GM12878 (cell line): ENCODE measurements around the gene RRAGD. TPM values are rescaled to one million over a fixed set of nuclear protein-coding genes. Genes with fewer than 3 reads are reported as not detected.

ENCODE experiments used
- CBX5 ChIP-seq: sonication (generic); IDR thresholded peaks from 2 replicates; pipeline ENCODE4 v1.6.1; 2016; ENCODE audit warnings: low read depth, moderate library complexity, mild to moderate bottlenecking, inconsistent platforms
- ESRRA ChIP-seq: IDR thresholded peaks from 2 replicates; pipeline ENCODE4 v1.6.1; 2012; ENCODE audit warnings: mild to moderate bottlenecking, low read length, improper control_type of control experiment
- FOXK2 ChIP-seq: fragments of 450-650 bp; IDR thresholded peaks from 2 replicates; pipeline ENCODE4 v1.6.1; 2017; ENCODE audit warnings: mild to moderate bottlenecking, moderate library complexity
- IKZF2 ChIP-seq, 2 experiments: fragments of 450-650 bp; IDR thresholded peaks; 2 replicates each; pipeline ENCODE4 v1.6.1; 2017; ENCODE audit warnings: mild to moderate bottlenecking in 2 of 2, moderate library complexity in 2 of 2
- LARP7 ChIP-seq: fragments of 450-650 bp; IDR thresholded peaks from 2 replicates; pipeline ENCODE4 v1.6.1; 2017; ENCODE audit warnings: mild to moderate bottlenecking
- MTA3 ChIP-seq: IDR thresholded peaks from 2 replicates; pipeline ENCODE4 v1.6.1; 2012; ENCODE audit warnings: low read length, inconsistent platforms, borderline replicate concordance
- NFYA ChIP-seq: IDR thresholded peaks from 2 replicates; pipeline ENCODE4 v1.6.1; 2011; ENCODE audit warnings: low read depth, mild to moderate bottlenecking, low read length, improper control_type of control experiment, borderline replicate concordance
- NR2C2 ChIP-seq: IDR thresholded peaks from 2 replicates; pipeline ENCODE4 v1.6.1; 2011; ENCODE audit warnings: borderline replicate concordance, low read depth; ENCODE audit not compliant: control insufficient read depth, insufficient read length
- NR2F1 ChIP-seq: fragments of 450-650 bp; conservative IDR thresholded peaks from 2 replicates; pipeline ENCODE4 v1.6.1; 2017; ENCODE audit warnings: mild to moderate bottlenecking
- PKNOX1 ChIP-seq: fragments of 450-650 bp; IDR thresholded peaks from 2 replicates; pipeline ENCODE4 v1.6.1; 2016; ENCODE audit warnings: mild to moderate bottlenecking
- RB1 ChIP-seq: fragments of 450-650 bp; formaldehyde crosslinking; IDR thresholded peaks from 2 replicates; pipeline ENCODE4 v1.6.1; 2017; ENCODE audit warnings: mild to moderate bottlenecking, borderline replicate concordance
- RBBP5 ChIP-seq: fragments of 200-600 bp; sonication (generic); conservative IDR thresholded peaks from 2 replicates; pipeline ENCODE4 v1.6.1; 2016
- RFX5 ChIP-seq: IDR thresholded peaks from 2 replicates; pipeline ENCODE4 v1.6.1; 2011; ENCODE audit warnings: low read depth, low read length, improper control_type of control experiment
- RUNX3 ChIP-seq: IDR thresholded peaks from 2 replicates; pipeline ENCODE4 v1.6.1; 2012; ENCODE audit warnings: low read length, inconsistent platforms
- SIX5 ChIP-seq: IDR thresholded peaks from 2 replicates; pipeline ENCODE4 v1.6.1; 2011; ENCODE audit warnings: mild to moderate bottlenecking, low read depth, low read length, moderate library complexity; ENCODE audit not compliant: severe bottlenecking
- SMAD1 ChIP-seq: fragments of 450-650 bp; IDR thresholded peaks from 2 replicates; pipeline ENCODE4 v1.6.1; 2018; ENCODE audit warnings: mild to moderate bottlenecking, low read depth; ENCODE audit not compliant: partially characterized antibody
- SP1 ChIP-seq: IDR thresholded peaks from one replicate; pipeline ENCODE4 v1.6.1; 2011; ENCODE audit warnings: low read depth, low read length
- ZNF207 ChIP-seq: fragments of 450-650 bp; IDR thresholded peaks from 2 replicates; pipeline ENCODE4 v1.6.1; 2014; ENCODE audit warnings: antibody characterized with exemption, mild to moderate bottlenecking, borderline replicate concordance
- ZNF217 ChIP-seq: fragments of 450-650 bp; IDR thresholded peaks from 2 replicates; pipeline ENCODE4 v1.6.1; 2017; ENCODE audit warnings: antibody characterized with exemption, mild to moderate bottlenecking
- ZSCAN29 ChIP-seq: fragments of 450-650 bp; IDR thresholded peaks from 2 replicates; pipeline ENCODE4 v1.6.1; 2017; ENCODE audit warnings: mild to moderate bottlenecking, moderate library complexity
- polyA plus RNA-seq, 11 experiments: library from polyadenylated mRNA; depleted of rRNA in 4 of 11; unstranded in 6 of 11; stranded (reverse) in 5 of 11; fragments of >200 nt; fragmentation: Nextera tagmentation in 4 of 11; fragmentation: Illumina TruSeq in 1 of 11; extraction: Ambion mirVana in 4 of 11; extraction: Trizol in 1 of 11; gene quantifications; 1 replicate in 1 of 11; 2 replicates in 10 of 11; pipeline versions ENCODE4 v1.2.1 to v1.2.3, GENCODE V29; 2011 to 2016; ENCODE audit warnings: inconsistent platforms in 2 of 11, missing spikeins in 2 of 11, low read depth in 1 of 11
- total RNA-seq, 4 experiments: library from RNA; depleted of rRNA in 3 of 4; stranded (reverse); fragments of >200 nt in 3 of 4; fragmentation: Illumina TruSeq in 1 of 4; extraction: Trizol in 1 of 4; gene quantifications; 2 replicates each; pipeline versions ENCODE4 v1.2.1 to v1.2.3, GENCODE V29; 2013 to 2021
- TF ChIP-seq, protein P1 (sequence below): fragments of 450-650 bp; conservative IDR thresholded peaks from 2 replicates; pipeline ENCODE4 v1.6.1; 2017; ENCODE audit warnings: mild to moderate bottlenecking, moderate library complexity
- TF ChIP-seq, protein P2 (sequence below): fragments of 450-650 bp; IDR thresholded peaks from 2 replicates; pipeline ENCODE4 v1.6.1; 2016; ENCODE audit warnings: mild to moderate bottlenecking
- TF ChIP-seq, protein P3 (sequence below): fragments of 450-650 bp; IDR thresholded peaks from 2 replicates; pipeline ENCODE4 v1.6.1; 2017; ENCODE audit warnings: mild to moderate bottlenecking, low read depth, inconsistent platforms; ENCODE audit not compliant: poor library complexity, severe bottlenecking

RRAGD gene
- total and polyA plus RNA-seq, 10 of the 15 experiments (the other 5 are each of a cell fraction or from before 2014, with no cell fraction given) = 4.6 to 17.4 (median 8.5) TPM

- no peak for TF ChIP-seq FOXK2
- 0 out of 2 replicates have a peak, but pooled peaks have one; percentile 31 for TF ChIP-seq ZSCAN29
- TF ChIP-seq SP1 = no peak
- no peak for TF ChIP-seq SIX5
- peak; percentile 88 for TF ChIP-seq NR2F1
- 0 out of 2 replicates have a peak, but pooled peaks have one; percentile 34 for TF ChIP-seq ZNF217
- no peak for TF ChIP-seq CBX5
- TF ChIP-seq, protein P1, sequence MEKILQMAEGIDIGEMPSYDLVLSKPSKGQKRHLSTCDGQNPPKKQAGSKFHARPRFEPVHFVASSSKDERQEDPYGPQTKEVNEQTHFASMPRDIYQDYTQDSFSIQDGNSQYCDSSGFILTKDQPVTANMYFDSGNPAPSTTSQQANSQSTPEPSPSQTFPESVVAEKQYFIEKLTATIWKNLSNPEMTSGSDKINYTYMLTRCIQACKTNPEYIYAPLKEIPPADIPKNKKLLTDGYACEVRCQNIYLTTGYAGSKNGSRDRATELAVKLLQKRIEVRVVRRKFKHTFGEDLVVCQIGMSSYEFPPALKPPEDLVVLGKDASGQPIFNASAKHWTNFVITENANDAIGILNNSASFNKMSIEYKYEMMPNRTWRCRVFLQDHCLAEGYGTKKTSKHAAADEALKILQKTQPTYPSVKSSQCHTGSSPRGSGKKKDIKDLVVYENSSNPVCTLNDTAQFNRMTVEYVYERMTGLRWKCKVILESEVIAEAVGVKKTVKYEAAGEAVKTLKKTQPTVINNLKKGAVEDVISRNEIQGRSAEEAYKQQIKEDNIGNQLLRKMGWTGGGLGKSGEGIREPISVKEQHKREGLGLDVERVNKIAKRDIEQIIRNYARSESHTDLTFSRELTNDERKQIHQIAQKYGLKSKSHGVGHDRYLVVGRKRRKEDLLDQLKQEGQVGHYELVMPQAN = peak; percentile 65; the same call in 1 of the 2 replicates
- TF ChIP-seq, protein P2, sequence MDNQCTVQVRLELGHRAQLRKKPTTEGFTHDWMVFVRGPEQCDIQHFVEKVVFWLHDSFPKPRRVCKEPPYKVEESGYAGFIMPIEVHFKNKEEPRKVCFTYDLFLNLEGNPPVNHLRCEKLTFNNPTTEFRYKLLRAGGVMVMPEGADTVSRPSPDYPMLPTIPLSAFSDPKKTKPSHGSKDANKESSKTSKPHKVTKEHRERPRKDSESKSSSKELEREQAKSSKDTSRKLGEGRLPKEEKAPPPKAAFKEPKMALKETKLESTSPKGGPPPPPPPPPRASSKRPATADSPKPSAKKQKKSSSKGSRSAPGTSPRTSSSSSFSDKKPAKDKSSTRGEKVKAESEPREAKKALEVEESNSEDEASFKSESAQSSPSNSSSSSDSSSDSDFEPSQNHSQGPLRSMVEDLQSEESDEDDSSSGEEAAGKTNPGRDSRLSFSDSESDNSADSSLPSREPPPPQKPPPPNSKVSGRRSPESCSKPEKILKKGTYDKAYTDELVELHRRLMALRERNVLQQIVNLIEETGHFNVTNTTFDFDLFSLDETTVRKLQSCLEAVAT = no peak
- TF ChIP-seq RUNX3 = no peak; the same call in 1 of the 2 replicates
- TF ChIP-seq NFYA = no peak
- peak; percentile 95 for TF ChIP-seq LARP7
- no peak; a peak in 1 of 4 replicates for TF ChIP-seq IKZF2 (IDR thresholded peaks at IDR 0.05)
- TF ChIP-seq MTA3 = no peak
- TF ChIP-seq PKNOX1 = no peak; the same call in 1 of the 2 replicates
- no peak for TF ChIP-seq NR2C2
- no peak for TF ChIP-seq ZNF207
- TF ChIP-seq ESRRA = no peak
- TF ChIP-seq RB1 = peak; percentile 29; the same call in 1 of the 2 replicates
- TF ChIP-seq SMAD1 = no peak
- no peak for TF ChIP-seq RFX5
- TF ChIP-seq RBBP5 = no peak
- TF ChIP-seq, protein P3, sequence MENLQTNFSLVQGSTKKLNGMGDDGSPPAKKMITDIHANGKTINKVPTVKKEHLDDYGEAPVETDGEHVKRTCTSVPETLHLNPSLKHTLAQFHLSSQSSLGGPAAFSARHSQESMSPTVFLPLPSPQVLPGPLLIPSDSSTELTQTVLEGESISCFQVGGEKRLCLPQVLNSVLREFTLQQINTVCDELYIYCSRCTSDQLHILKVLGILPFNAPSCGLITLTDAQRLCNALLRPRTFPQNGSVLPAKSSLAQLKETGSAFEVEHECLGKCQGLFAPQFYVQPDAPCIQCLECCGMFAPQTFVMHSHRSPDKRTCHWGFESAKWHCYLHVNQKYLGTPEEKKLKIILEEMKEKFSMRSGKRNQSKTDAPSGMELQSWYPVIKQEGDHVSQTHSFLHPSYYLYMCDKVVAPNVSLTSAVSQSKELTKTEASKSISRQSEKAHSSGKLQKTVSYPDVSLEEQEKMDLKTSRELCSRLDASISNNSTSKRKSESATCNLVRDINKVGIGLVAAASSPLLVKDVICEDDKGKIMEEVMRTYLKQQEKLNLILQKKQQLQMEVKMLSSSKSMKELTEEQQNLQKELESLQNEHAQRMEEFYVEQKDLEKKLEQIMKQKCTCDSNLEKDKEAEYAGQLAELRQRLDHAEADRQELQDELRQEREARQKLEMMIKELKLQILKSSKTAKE = no peak
Measured at GRCh38 chr6:89352278-89353117, 59.6 kb downstream of the RRAGD start, which contains the start of gene UBE2J1 (continued).
